Measurements from ENCODE around the gene SLC22A7. TPM values are rescaled to one million over a fixed set of nuclear protein-coding genes. Genes with fewer than 3 reads are reported as not detected.

SLC22A7 gene
- total and polyA plus RNA-seq, 4 donors: 143 to 495 (median 228) TPM

DNA sequence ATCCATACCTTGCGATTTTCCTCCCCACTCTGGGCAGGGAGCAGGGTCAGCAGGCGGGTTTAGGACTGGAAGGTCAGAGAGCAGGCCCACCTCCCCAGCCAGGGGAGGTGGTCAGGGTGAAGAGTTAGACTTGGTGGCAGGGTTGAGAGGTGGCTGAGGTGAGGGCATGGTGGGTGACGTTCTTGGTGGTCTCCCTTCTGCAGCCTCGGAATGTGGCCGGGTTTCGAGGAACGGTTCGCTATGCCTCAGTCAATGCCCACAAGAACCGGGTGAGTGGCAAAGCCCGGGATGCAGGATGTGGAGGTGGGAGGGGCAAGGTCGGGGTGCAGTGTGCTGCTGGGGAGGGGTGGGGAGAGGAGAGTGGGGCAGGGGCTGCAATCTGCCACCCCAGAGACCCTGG is 43.2 kb upstream of the SLC22A7 start:
- H3K36me3 ChIP-seq (ENCODE audit: control insufficient read depth in 4 of 4, insufficient read depth in 3 of 4, low read depth in 1 of 4, low read length in 3 of 4): no peaks in the 10 kb centered on the region
- no peak overlapping the region for H3K4me3 ChIP-seq (ENCODE audit: low read depth in 1 of 3, low read length in 3 of 3)
- H3K9me3 ChIP-seq (ENCODE audit: control insufficient read depth in 4 of 4, low read length in 3 of 4): no peaks in the 10 kb centered on the region
- DNase-seq (ENCODE audit: low spot score): no peak
- H3K9ac ChIP-seq (ENCODE audit: low read depth in 1 of 2, low read length in 2 of 2): no peak overlapping the region
- no peaks in the 10 kb centered on the region for H3K4me1 ChIP-seq (ENCODE audit: control insufficient read depth in 4 of 4, insufficient read depth in 4 of 4, low read length in 3 of 4)
- TF ChIP-seq HNF4G (IDR thresholded peaks at IDR 0.05) (no peak), NR2F2 (IDR thresholded peaks at IDR 0.05) (no peak), TAF1 (conservative IDR thresholded peaks at IDR 0.05) (no peak), FOXA2 (IDR thresholded peaks at IDR 0.05) (no peak), GABPA (IDR thresholded peaks at IDR 0.05 in 1 of 2, conservative IDR thresholded peaks at IDR 0.05 in 1 of 2) (no peak), YY1 (IDR thresholded peaks at IDR 0.05) (no peak), SP1 (IDR thresholded peaks at IDR 0.05) (no peak), RXRA (IDR thresholded peaks at IDR 0.05) (no peak), HNF4A (conservative IDR thresholded peaks at IDR 0.05) (no peak)
- TF ChIP-seq, protein P1, sequence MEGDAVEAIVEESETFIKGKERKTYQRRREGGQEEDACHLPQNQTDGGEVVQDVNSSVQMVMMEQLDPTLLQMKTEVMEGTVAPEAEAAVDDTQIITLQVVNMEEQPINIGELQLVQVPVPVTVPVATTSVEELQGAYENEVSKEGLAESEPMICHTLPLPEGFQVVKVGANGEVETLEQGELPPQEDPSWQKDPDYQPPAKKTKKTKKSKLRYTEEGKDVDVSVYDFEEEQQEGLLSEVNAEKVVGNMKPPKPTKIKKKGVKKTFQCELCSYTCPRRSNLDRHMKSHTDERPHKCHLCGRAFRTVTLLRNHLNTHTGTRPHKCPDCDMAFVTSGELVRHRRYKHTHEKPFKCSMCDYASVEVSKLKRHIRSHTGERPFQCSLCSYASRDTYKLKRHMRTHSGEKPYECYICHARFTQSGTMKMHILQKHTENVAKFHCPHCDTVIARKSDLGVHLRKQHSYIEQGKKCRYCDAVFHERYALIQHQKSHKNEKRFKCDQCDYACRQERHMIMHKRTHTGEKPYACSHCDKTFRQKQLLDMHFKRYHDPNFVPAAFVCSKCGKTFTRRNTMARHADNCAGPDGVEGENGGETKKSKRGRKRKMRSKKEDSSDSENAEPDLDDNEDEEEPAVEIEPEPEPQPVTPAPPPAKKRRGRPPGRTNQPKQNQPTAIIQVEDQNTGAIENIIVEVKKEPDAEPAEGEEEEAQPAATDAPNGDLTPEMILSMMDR (IDR thresholded peaks at IDR 0.05; ENCODE audit: low read depth, low read length, missing input control): no peak
- TF ChIP-seq, protein P2, sequence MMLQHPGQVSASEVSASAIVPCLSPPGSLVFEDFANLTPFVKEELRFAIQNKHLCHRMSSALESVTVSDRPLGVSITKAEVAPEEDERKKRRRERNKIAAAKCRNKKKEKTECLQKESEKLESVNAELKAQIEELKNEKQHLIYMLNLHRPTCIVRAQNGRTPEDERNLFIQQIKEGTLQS (IDR thresholded peaks at IDR 0.05): no peak
- no peak overlapping the region for H3K27ac ChIP-seq (ENCODE audit: low read depth in 1 of 2, low read length in 2 of 2)
- H3K27me3 ChIP-seq (ENCODE audit: control insufficient read depth in 4 of 4, insufficient read depth in 4 of 4, low read length in 3 of 4): no peaks in the 10 kb centered on the region
- WGBS: 86% methylated on average over 11 of the region's 11 CpGs

DNA sequence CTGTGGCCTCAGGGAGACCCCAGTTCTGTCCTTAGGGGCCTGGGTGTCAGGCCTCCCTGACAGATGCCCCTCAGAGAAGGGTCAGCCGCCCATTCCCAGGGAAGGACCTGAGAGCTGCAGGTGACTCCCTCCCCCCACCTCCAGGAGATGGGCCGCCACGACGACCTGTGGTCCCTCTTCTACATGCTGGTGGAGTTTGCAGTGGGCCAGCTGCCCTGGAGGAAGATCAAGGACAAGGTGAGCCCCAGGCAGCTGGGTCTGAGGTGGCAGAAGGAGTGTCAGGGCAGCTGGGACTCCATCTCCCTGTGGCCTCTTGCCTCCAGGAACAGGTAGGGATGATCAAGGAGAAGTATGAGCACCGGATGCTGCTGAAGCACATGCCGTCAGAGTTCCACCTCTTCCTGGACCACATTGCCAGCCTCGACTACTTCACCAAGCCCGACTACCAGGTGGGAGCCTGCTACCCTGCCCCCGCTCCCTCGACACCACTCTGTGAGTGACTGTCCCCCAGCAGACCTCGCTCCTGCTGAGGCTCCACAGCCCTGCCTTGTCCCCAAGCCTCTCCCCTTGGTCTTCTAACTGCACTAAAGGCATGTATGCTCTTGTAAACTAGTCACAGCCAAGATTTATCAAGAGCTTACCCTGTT is 42.5 kb upstream of the SLC22A7 start:
- H3K27ac ChIP-seq (ENCODE audit: low read depth in 1 of 2, low read length in 2 of 2): no peak overlapping the region
- no peak overlapping the region for H3K9ac ChIP-seq (ENCODE audit: low read depth in 1 of 2, low read length in 2 of 2)
- no peak for DNase-seq (ENCODE audit: low spot score)
- no peaks in the 10 kb centered on the region for H3K9me3 ChIP-seq (ENCODE audit: control insufficient read depth in 4 of 4, low read length in 3 of 4)
- no peaks in the 10 kb centered on the region for H3K36me3 ChIP-seq (ENCODE audit: control insufficient read depth in 4 of 4, insufficient read depth in 3 of 4, low read depth in 1 of 4, low read length in 3 of 4)
- WGBS: 81% methylated on average over 11 of the region's 11 CpGs
- TF ChIP-seq, protein P1 (IDR thresholded peaks at IDR 0.05; ENCODE audit: low read depth, low read length, missing input control): no peak
- no peak for TF ChIP-seq SP1 (IDR thresholded peaks at IDR 0.05)
- no peak for TF ChIP-seq FOXA2 (IDR thresholded peaks at IDR 0.05)
- TF ChIP-seq FOXA1 (IDR thresholded peaks at IDR 0.05): no peak
- no peak for TF ChIP-seq JUND (IDR thresholded peaks at IDR 0.05)
- no peak for TF ChIP-seq RXRA (IDR thresholded peaks at IDR 0.05)
- TF ChIP-seq, protein P3, sequence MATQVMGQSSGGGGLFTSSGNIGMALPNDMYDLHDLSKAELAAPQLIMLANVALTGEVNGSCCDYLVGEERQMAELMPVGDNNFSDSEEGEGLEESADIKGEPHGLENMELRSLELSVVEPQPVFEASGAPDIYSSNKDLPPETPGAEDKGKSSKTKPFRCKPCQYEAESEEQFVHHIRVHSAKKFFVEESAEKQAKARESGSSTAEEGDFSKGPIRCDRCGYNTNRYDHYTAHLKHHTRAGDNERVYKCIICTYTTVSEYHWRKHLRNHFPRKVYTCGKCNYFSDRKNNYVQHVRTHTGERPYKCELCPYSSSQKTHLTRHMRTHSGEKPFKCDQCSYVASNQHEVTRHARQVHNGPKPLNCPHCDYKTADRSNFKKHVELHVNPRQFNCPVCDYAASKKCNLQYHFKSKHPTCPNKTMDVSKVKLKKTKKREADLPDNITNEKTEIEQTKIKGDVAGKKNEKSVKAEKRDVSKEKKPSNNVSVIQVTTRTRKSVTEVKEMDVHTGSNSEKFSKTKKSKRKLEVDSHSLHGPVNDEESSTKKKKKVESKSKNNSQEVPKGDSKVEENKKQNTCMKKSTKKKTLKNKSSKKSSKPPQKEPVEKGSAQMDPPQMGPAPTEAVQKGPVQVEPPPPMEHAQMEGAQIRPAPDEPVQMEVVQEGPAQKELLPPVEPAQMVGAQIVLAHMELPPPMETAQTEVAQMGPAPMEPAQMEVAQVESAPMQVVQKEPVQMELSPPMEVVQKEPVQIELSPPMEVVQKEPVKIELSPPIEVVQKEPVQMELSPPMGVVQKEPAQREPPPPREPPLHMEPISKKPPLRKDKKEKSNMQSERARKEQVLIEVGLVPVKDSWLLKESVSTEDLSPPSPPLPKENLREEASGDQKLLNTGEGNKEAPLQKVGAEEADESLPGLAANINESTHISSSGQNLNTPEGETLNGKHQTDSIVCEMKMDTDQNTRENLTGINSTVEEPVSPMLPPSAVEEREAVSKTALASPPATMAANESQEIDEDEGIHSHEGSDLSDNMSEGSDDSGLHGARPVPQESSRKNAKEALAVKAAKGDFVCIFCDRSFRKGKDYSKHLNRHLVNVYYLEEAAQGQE (IDR thresholded peaks at IDR 0.05): no peak
- no peak for TF ChIP-seq RAD21 (IDR thresholded peaks at IDR 0.05)
- no peak for TF ChIP-seq YY1 (IDR thresholded peaks at IDR 0.05)
- no peak for TF ChIP-seq TAF1 (conservative IDR thresholded peaks at IDR 0.05)
- TF ChIP-seq GABPA (IDR thresholded peaks at IDR 0.05 in 1 of 2, conservative IDR thresholded peaks at IDR 0.05 in 1 of 2): no peak
- TF ChIP-seq, protein P4, sequence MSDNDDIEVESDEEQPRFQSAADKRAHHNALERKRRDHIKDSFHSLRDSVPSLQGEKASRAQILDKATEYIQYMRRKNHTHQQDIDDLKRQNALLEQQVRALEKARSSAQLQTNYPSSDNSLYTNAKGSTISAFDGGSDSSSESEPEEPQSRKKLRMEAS (IDR thresholded peaks at IDR 0.05): no peak
- TF ChIP-seq HNF4A (conservative IDR thresholded peaks at IDR 0.05): no peak
- TF ChIP-seq, protein P5, sequence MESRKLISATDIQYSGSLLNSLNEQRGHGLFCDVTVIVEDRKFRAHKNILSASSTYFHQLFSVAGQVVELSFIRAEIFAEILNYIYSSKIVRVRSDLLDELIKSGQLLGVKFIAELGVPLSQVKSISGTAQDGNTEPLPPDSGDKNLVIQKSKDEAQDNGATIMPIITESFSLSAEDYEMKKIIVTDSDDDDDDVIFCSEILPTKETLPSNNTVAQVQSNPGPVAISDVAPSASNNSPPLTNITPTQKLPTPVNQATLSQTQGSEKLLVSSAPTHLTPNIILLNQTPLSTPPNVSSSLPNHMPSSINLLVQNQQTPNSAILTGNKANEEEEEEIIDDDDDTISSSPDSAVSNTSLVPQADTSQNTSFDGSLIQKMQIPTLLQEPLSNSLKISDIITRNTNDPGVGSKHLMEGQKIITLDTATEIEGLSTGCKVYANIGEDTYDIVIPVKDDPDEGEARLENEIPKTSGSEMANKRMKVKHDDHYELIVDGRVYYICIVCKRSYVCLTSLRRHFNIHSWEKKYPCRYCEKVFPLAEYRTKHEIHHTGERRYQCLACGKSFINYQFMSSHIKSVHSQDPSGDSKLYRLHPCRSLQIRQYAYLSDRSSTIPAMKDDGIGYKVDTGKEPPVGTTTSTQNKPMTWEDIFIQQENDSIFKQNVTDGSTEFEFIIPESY (IDR thresholded peaks at IDR 0.05): no peak
- no peak for TF ChIP-seq NR2F2 (IDR thresholded peaks at IDR 0.05)
- TF ChIP-seq, protein P2 (IDR thresholded peaks at IDR 0.05): no peak
- TF ChIP-seq HNF4G (IDR thresholded peaks at IDR 0.05): no peak
- TF ChIP-seq EGR1 (IDR thresholded peaks at IDR 0.05; ENCODE audit: low read depth in 2 of 2): no peak
- no peak overlapping the region for H3K4me3 ChIP-seq (ENCODE audit: low read depth in 1 of 3, low read length in 3 of 3)
- H3K27me3 ChIP-seq (ENCODE audit: control insufficient read depth in 4 of 4, insufficient read depth in 4 of 4, low read length in 3 of 4): no peaks in the 10 kb centered on the region
- no peaks in the 10 kb centered on the region for H3K4me1 ChIP-seq (ENCODE audit: control insufficient read depth in 4 of 4, insufficient read depth in 4 of 4, low read length in 3 of 4)

Data from liver (tissue), 9 donors.